ENCODE measurements around the gene ZMYND19.
A peak's percentile ranks its signal among the peaks of the same experiment; 100 is the strongest.
"Not testable (repeated sequence)": the region's sequence is repeated elsewhere in the genome, so short reads cannot be mapped to it uniquely, and the experiment has no call there.

Gene ZMYND19

GRCh38 chr9:137554349-137554748 is 36.0 kb downstream of the ZMYND19 start:
- no peak overlapping the region for H2AFZ ChIP-seq (ENCODE audit: low read depth, low read length, severe bottlenecking)
- no peak overlapping the region for H3K27ac ChIP-seq (ENCODE audit: low read depth, low read length)
- no peak for TF ChIP-seq EZH2phosphoT487 (conservative IDR thresholded peaks at IDR 0.05; ENCODE audit: low read length)
- no peak for TF ChIP-seq CTCF (IDR thresholded peaks at IDR 0.05; ENCODE audit: insufficient read depth, low read length, poor library complexity, severe bottlenecking)
- no peaks in the 10 kb centered on the region for H3K36me3 ChIP-seq (ENCODE audit: low read length)
- no peaks in the 10 kb centered on the region for H3K9me3 ChIP-seq (ENCODE audit: insufficient read depth, low read length)
- H3K27me3 ChIP-seq (ENCODE audit: low read length), result no peaks in the 10 kb centered on the region
- H3K9me2 ChIP-seq (replicated peaks; ENCODE audit: insufficient read depth, low read length), result no peaks in the 10 kb centered on the region
- H3K4me2 ChIP-seq (ENCODE audit: low read depth, low read length, poor library complexity, severe bottlenecking), result no peak overlapping the region
- H4K20me1 ChIP-seq (ENCODE audit: low read depth, low read length), result no peaks in the 10 kb centered on the region
- peaks cover 5% of the 10 kb centered on the region; the same call in 1 of the 2 replicates for H3K79me2 ChIP-seq (ENCODE audit: insufficient read depth, low read length)
- H3K9ac ChIP-seq (ENCODE audit: low read length), result no peak overlapping the region
- peaks cover 17% of the 10 kb centered on the region for H3F3A ChIP-seq (ENCODE audit: insufficient read depth)
- no peak overlapping the region for H3K4me3 ChIP-seq (ENCODE audit: insufficient read depth, low read length, poor library complexity, severe bottlenecking)

- H3K4me3 ChIP-seq (ENCODE audit: insufficient read depth, low read length, poor library complexity, severe bottlenecking); H3K79me2 ChIP-seq (ENCODE audit: insufficient read depth, low read length); H3K4me2 ChIP-seq (ENCODE audit: low read depth, low read length, poor library complexity, severe bottlenecking); H3K9ac ChIP-seq (ENCODE audit: low read length); H3K9me2 ChIP-seq (replicated peaks; ENCODE audit: insufficient read depth, low read length); H3K27ac ChIP-seq (ENCODE audit: low read depth, low read length); H4K20me1 ChIP-seq (ENCODE audit: low read depth, low read length); H3K9me3 ChIP-seq (ENCODE audit: insufficient read depth, low read length); H3K27me3 ChIP-seq (ENCODE audit: low read length); H3K36me3 ChIP-seq (ENCODE audit: low read length); H2AFZ ChIP-seq (ENCODE audit: low read depth, low read length, severe bottlenecking): not testable (repeated sequence)
- H3F3A ChIP-seq (ENCODE audit: insufficient read depth), result peaks cover 17% of the 10 kb centered on the region
Measured at GRCh38 chr9:137553654-137554053, 36.7 kb downstream of the ZMYND19 start.

- Histone ChIP-seq H3K4me3 (ENCODE audit: insufficient read depth, low read length, poor library complexity, severe bottlenecking) (peak overlapping the region; percentile 90), H3F3A (ENCODE audit: insufficient read depth) (peaks cover 17% of the 10 kb centered on the region), H3K27ac (ENCODE audit: low read depth, low read length) (peak overlapping the region; percentile 30), H3K79me2 (ENCODE audit: insufficient read depth, low read length) (peaks cover 5% of the 10 kb centered on the region; the same call in 1 of the 2 replicates), H3K9me3 (ENCODE audit: insufficient read depth, low read length) (no peaks in the 10 kb centered on the region), H3K27me3 (ENCODE audit: low read length) (no peaks in the 10 kb centered on the region), H3K36me3 (ENCODE audit: low read length) (no peaks in the 10 kb centered on the region), H3K9ac (ENCODE audit: low read length) (peak overlapping the region; percentile 73), H3K4me2 (ENCODE audit: low read depth, low read length, poor library complexity, severe bottlenecking) (peak overlapping the region; percentile 61), H3K9me2 (replicated peaks; ENCODE audit: insufficient read depth, low read length) (no peaks in the 10 kb centered on the region), H4K20me1 (ENCODE audit: low read depth, low read length) (no peaks in the 10 kb centered on the region), H2AFZ (ENCODE audit: low read depth, low read length, severe bottlenecking) (peak overlapping the region; percentile 93)
- TF ChIP-seq EZH2phosphoT487 (conservative IDR thresholded peaks at IDR 0.05; ENCODE audit: low read length) (no peak), CTCF (IDR thresholded peaks at IDR 0.05; ENCODE audit: insufficient read depth, low read length, poor library complexity, severe bottlenecking) (no peak)
Measured at GRCh38 chr9:137552022-137552768, 38.1 kb downstream of the ZMYND19 start.

- Histone ChIP-seq H3K9ac (ENCODE audit: low read length) (peak within 1 kb of the TSS; percentile 73), H3K4me2 (ENCODE audit: low read depth, low read length, poor library complexity, severe bottlenecking) (peak within 1 kb of the TSS; percentile 77), H3K4me3 (ENCODE audit: insufficient read depth, low read length, poor library complexity, severe bottlenecking) (peak within 1 kb of the TSS; percentile 90), H3K27ac (ENCODE audit: low read depth, low read length) (peak within 1 kb of the TSS; percentile 30), H2AFZ (ENCODE audit: low read depth, low read length, severe bottlenecking) (peak within 1 kb of the TSS; percentile 93), H3K9me2 (replicated peaks; ENCODE audit: insufficient read depth, low read length) (no peaks in the 10 kb centered on the region), H3K9me3 (ENCODE audit: insufficient read depth, low read length) (no peaks in the 10 kb centered on the region), H3F3A (ENCODE audit: insufficient read depth) (peaks cover 17% of the 10 kb centered on the region), H4K20me1 (ENCODE audit: low read depth, low read length) (no peaks in the 10 kb centered on the region), H3K79me2 (ENCODE audit: insufficient read depth, low read length) (peaks cover 5% of the 10 kb centered on the region; the same call in 1 of the 2 replicates), H3K27me3 (ENCODE audit: low read length) (no peaks in the 10 kb centered on the region), H3K36me3 (ENCODE audit: low read length) (no peaks in the 10 kb centered on the region)
- peak; percentile 24 for TF ChIP-seq CTCF (IDR thresholded peaks at IDR 0.05; ENCODE audit: insufficient read depth, low read length, poor library complexity, severe bottlenecking)
- no peak for TF ChIP-seq EZH2phosphoT487 (conservative IDR thresholded peaks at IDR 0.05; ENCODE audit: low read length)
Measured at GRCh38 chr9:137551264-137552021, 38.9 kb downstream of the ZMYND19 start, which contains the start of gene MRPL41. Gene MRPL41, plus strand, starts transcription at chr9:137551879. Its CDS starts 203 bp downstream, at chr9:137552082.

GRCh38 chr9:137550958-137551263 is 39.4 kb downstream of the ZMYND19 start:
- Histone ChIP-seq H2AFZ (ENCODE audit: low read depth, low read length, severe bottlenecking) (peak overlapping the region; percentile 86), H3K4me3 (ENCODE audit: insufficient read depth, low read length, poor library complexity, severe bottlenecking) (peak overlapping the region; percentile 75), H3F3A (ENCODE audit: insufficient read depth) (peaks cover 17% of the 10 kb centered on the region), H3K9ac (ENCODE audit: low read length) (peak overlapping the region; percentile 66), H3K4me2 (ENCODE audit: low read depth, low read length, poor library complexity, severe bottlenecking) (peak overlapping the region; percentile 77)
- not testable (repeated sequence) for H3K27me3 ChIP-seq (ENCODE audit: low read length); H3K9me3 ChIP-seq (ENCODE audit: insufficient read depth, low read length); H3K36me3 ChIP-seq (ENCODE audit: low read length); H3K79me2 ChIP-seq (ENCODE audit: insufficient read depth, low read length); H3K27ac ChIP-seq (ENCODE audit: low read depth, low read length); H4K20me1 ChIP-seq (ENCODE audit: low read depth, low read length); H3K9me2 ChIP-seq (replicated peaks; ENCODE audit: insufficient read depth, low read length)
